HL-60 (cell line): ENCODE results near the gene TMEM174.

Source experiments
- GABPA ChIP-seq: IDR thresholded peaks from 2 replicates; pipeline ENCODE4 v1.6.1; 2012; ENCODE audit warnings: low read depth
- POLR2AphosphoS5 ChIP-seq: IDR thresholded peaks from 2 replicates; pipeline ENCODE4 v1.6.1; 2012; ENCODE audit warnings: low read depth
- REST ChIP-seq: IDR thresholded peaks from 2 replicates; pipeline ENCODE4 v1.6.1; 2012; ENCODE audit warnings: low read depth; ENCODE audit not compliant: insufficient replicate concordance
- TF ChIP-seq, protein P1 (sequence below): IDR thresholded peaks from one replicate; pipeline ENCODE4 v1.5.1; 2011; ENCODE audit warnings: low read length, control low read depth, inconsistent platforms; ENCODE audit not compliant: insufficient read depth

- TF ChIP-seq, protein P1, sequence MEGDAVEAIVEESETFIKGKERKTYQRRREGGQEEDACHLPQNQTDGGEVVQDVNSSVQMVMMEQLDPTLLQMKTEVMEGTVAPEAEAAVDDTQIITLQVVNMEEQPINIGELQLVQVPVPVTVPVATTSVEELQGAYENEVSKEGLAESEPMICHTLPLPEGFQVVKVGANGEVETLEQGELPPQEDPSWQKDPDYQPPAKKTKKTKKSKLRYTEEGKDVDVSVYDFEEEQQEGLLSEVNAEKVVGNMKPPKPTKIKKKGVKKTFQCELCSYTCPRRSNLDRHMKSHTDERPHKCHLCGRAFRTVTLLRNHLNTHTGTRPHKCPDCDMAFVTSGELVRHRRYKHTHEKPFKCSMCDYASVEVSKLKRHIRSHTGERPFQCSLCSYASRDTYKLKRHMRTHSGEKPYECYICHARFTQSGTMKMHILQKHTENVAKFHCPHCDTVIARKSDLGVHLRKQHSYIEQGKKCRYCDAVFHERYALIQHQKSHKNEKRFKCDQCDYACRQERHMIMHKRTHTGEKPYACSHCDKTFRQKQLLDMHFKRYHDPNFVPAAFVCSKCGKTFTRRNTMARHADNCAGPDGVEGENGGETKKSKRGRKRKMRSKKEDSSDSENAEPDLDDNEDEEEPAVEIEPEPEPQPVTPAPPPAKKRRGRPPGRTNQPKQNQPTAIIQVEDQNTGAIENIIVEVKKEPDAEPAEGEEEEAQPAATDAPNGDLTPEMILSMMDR, result no peak
- TF ChIP-seq REST, result no peak
- TF ChIP-seq GABPA, result no peak
- TF ChIP-seq POLR2AphosphoS5, result no peak
Observed at GRCh38 chr5:73188764-73189531, 16.0 kb downstream of the TMEM174 start.
